GM13976 (cell line): ENCODE results near the gene IMMP2L.

ENCODE experiments used
- DNase-seq: peaks from one replicate; pipeline ENCODE4 v3.0.0; 2012; ENCODE audit warnings: low spot score
- CTCF ChIP-seq: IDR thresholded peaks from 2 replicates; pipeline ENCODE4 v1.5.1; 2012; ENCODE audit warnings: borderline replicate concordance, mild to moderate bottlenecking; ENCODE audit not compliant: insufficient read depth; ENCODE audit errors: extremely low read depth, missing control alignments, control extremely low read depth
- in situ Hi-C: fragments of 300-500 bp; cut with MboI; formaldehyde crosslinking; loops from one replicate; pipeline ENCODE4 v1.12.0; 2022; ENCODE audit warnings: low sequenced_read_pairs, mixed read lengths, inconsistent platforms; ENCODE audit not compliant: unreplicated experiment

The IMMP2L gene

DNA sequence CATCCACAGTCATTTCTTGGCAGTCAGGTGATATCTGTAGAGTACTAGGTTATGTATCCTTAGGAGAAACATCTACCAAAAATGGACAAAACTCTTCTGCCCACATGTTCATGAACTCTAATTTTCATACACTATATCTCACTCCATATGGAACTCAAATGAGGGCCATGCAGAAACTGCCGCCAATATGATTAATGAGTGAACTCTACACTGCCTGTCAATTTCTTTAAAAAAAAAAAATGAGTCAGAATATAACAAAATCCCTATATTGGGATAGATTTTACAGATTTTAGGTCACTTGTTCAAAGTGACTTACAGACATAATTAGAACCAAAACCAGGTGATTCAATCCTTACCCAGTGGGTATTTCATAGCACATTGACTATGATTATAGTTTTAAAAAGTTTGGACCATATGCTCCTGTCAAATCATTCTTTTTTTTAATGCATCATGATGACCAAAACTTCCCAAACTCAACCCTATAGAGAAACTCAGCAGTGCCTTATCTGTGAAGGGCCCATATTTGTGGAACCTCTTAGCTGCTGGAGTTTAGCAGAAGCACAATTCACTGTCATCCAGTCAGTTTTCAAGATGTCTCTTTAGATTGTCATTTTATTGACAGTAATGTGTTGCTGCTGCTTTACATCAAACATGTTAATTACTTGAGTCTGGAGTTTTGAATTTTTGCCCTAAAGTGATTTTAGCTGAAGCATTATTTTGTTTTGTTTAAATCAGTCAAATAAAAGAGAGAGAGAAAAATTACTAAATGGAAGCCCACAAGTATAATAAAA lies 460.2 kb downstream of the IMMP2L start:
- no peak for DNase-seq
- no peak for TF ChIP-seq CTCF
- in situ Hi-C loops = no loop called here

DNA sequence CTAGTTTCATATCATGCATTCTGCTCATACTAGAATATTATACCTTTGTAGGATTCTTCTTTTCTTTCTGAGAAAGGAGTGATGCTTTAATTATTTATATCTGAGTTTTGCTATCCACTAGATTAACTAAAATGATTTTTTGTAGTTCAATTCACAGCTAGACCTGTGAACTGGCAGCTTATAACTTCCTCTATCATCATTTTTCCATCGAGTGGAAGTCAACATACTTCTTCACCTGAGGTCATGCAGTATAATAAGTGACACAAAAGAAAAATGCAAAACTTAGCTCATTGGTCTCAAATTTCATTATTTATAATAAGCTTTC lies 463.4 kb downstream of the IMMP2L start:
- no peak for TF ChIP-seq CTCF
- no peak for DNase-seq
- in situ Hi-C loops = loop anchor here (25.0 kb wide), 3 partner anchors 388 to 638 kb away; no protein-coding TSS in a partner anchor

DNA sequence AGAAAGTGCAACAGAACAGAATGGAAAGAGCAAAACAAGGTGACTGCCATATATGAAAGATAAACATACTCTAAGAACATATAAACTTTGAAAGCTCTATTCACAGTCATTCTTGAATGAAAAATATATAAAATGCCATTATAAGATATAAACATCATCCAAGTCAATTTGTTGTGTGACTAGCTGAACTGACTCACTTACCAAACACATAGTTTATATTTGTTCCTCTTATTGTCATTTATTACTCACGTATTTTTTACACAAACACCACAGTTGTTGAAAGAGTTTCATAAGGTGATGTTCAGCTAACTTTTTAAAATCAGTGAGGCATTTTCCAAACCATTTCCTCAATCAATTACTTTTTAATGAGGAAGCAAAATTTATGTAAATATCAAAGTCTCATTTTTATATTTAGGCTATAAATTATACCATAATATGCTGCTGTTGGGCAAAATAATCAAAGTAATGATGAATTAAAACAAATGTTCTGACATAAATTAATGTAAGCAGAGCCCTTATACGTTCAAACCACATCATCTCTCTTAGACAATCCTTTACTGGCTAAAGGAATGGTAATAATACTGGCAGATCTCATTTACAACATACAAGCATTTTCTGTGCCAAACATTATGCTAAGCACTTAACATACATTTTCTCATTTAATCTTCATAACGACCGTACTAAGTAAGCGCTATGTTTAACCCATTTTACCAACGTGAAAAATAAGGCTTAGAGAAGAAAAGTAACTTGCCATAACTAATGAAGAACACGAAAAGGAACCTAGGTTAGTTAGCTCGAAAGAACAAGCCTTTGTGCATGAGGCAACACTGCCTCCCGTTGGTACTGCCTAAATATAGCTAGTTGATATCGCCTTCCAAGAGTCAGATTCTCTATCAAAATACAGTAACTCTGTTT lies 464.0 kb downstream of the IMMP2L start:
- peak; percentile 52 for TF ChIP-seq CTCF
- DNase-seq = no peak
- in situ Hi-C loops = loop anchor here (25.0 kb wide), 3 partner anchors 389 to 639 kb away; no protein-coding TSS in a partner anchor

GRCh38 chr7:111096997-111097396 lies 465.3 kb downstream of the IMMP2L start:
- DNase-seq = no peak
- in situ Hi-C loops = loop anchor here (25.0 kb wide), 3 partner anchors 390 to 640 kb away; no protein-coding TSS in a partner anchor
- TF ChIP-seq CTCF = no peak

GRCh38 chr7:111094419-111094818 lies 467.9 kb downstream of the IMMP2L start:
- in situ Hi-C loops = loop anchor here (25.0 kb wide), 3 partner anchors 393 to 643 kb away; no protein-coding TSS in a partner anchor
- DNase-seq = no peak

More at GRCh38 chr7:111094419-111094818, 467.9 kb downstream of the IMMP2L start:
- TF ChIP-seq CTCF = no peak
